CD4-positive, CD25-positive, alpha-beta regulatory T cell (primary cell): Measurements from ENCODE around the gene POLL. TPM values are rescaled to one million over a fixed set of nuclear protein-coding genes. Genes with fewer than 3 reads are reported as not detected.
"Not testable (repeated sequence)": the region's sequence is repeated elsewhere in the genome, so short reads cannot be mapped to it uniquely, and the experiment has no call there.

Source experiments
- ATAC-seq, 2 donors: fragments of 150-1000 bp; cut with Tn5 transposase; one replicate each; pipeline ENCODE4 v1.10.0; 2021; ENCODE audit warnings: low read depth in 2 of 2, moderate number of reproducible peaks in 2 of 2, moderate library complexity in 1 of 2
- DNase-seq, 3 donors: peaks; one replicate each; pipeline versions ENCODE4 v3.0.0 to v3.0.0-alpha.2; 2012 to 2022; ENCODE audit warnings: mixed read lengths in 1 of 3
- H3K27ac ChIP-seq: one replicate; pipeline ENCODE4 v1.7.0; 2013; ENCODE audit warnings: mild to moderate bottlenecking, low read length; ENCODE audit not compliant: insufficient read depth, poor library complexity, severe bottlenecking
- H3K27me3 ChIP-seq: one replicate; pipeline ENCODE4 v1.7.0; 2013; ENCODE audit warnings: low read length; ENCODE audit not compliant: control insufficient read depth, insufficient read depth
- H3K36me3 ChIP-seq: one replicate; pipeline ENCODE4 v1.7.0; 2013; ENCODE audit warnings: mild to moderate bottlenecking, low read length, moderate library complexity; ENCODE audit not compliant: control insufficient read depth, insufficient read depth
- H3K4me1 ChIP-seq: 2 replicates; pipeline ENCODE4 v1.7.0; 2013; ENCODE audit warnings: mild to moderate bottlenecking, low read length; ENCODE audit not compliant: insufficient read depth, control insufficient read depth, poor library complexity, severe bottlenecking
- H3K4me3 ChIP-seq: one replicate; pipeline ENCODE4 v1.7.0; 2013; ENCODE audit warnings: low read depth, mild to moderate bottlenecking, low read length, moderate library complexity
- H3K9me3 ChIP-seq, 2 experiments: 1 replicate in 1 of 2; 2 replicates in 1 of 2; pipeline ENCODE4 v1.7.0; 2013; ENCODE audit warnings: low read length in 2 of 2, mild to moderate bottlenecking in 1 of 2, moderate library complexity in 1 of 2; ENCODE audit not compliant: control insufficient read depth in 2 of 2
- H3K27ac Mint-ChIP-seq, 3 donors: one replicate each; pipeline ENCODE4 v1.8.0; 2020 to 2022; ENCODE audit warnings: mild to moderate bottlenecking in 3 of 3, mixed read lengths in 3 of 3, moderate library complexity in 2 of 3
- H3K27me3 Mint-ChIP-seq: one replicate; pipeline ENCODE4 v1.8.0; 2022; ENCODE audit warnings: mild to moderate bottlenecking, mixed read lengths
- H3K36me3 Mint-ChIP-seq: one replicate; pipeline ENCODE4 v1.8.0; 2020; ENCODE audit warnings: mixed read lengths
- H3K4me1 Mint-ChIP-seq, 4 donors: one replicate each; pipeline ENCODE4 v1.8.0; 2020 to 2022; ENCODE audit warnings: mixed read lengths in 4 of 4, mild to moderate bottlenecking in 1 of 4
- H3K4me3 Mint-ChIP-seq, 4 donors: one replicate each; pipeline ENCODE4 v1.8.0; 2020 to 2022; ENCODE audit warnings: mild to moderate bottlenecking in 4 of 4, mixed read lengths in 4 of 4, moderate library complexity in 3 of 4
- H3K9me3 Mint-ChIP-seq, 7 donors: one replicate each; pipeline ENCODE4 v1.8.0; 2020 to 2022; ENCODE audit warnings: mixed read lengths in 7 of 7, mild to moderate bottlenecking in 3 of 7, moderate library complexity in 2 of 7
- polyA plus RNA-seq, 4 donors: library from polyadenylated mRNA; unstranded; fragments of 300-500 nt; fragmentation: Illumina TruSeq; gene quantifications; one replicate each; pipeline ENCODE4 v1.2.3, GENCODE V29; 2021
- total RNA-seq: library from RNA; stranded (reverse); gene quantifications from one replicate; pipeline ENCODE4 v1.2.3, GENCODE V29; 2022

Gene POLL
- total and polyA plus RNA-seq, 5 donors from 2014 or later, result 12.6 to 21.7 (median 15.6) TPM

- ATAC-seq (peak; percentile 69 to 73), DNase-seq (peak; percentile 13 to 77 (median 46))
- Mint-ChIP-seq H3K27ac (peak overlapping the region in 1 of 3 donors; percentile 35), H3K9me3 (no peaks in the 10 kb centered on the region), H3K36me3 (peaks cover 8% of the 10 kb centered on the region), H3K4me1 (no peaks in the 10 kb centered on the region), H3K27me3 (no peaks in the 10 kb centered on the region), H3K4me3 (no peak overlapping the region)
- no peak overlapping the region for H3K4me3 ChIP-seq
- peaks cover 19% of the 10 kb centered on the region for H3K36me3 ChIP-seq
- H3K27ac ChIP-seq, result no peak overlapping the region
- no peaks in the 10 kb centered on the region for H3K4me1 ChIP-seq
- H3K9me3 ChIP-seq, result no peaks in the 10 kb centered on the region
- no peaks in the 10 kb centered on the region for H3K27me3 ChIP-seq
Measured at GRCh38 chr10:101602761-101603398, 14.8 kb upstream of the POLL start.

- no peaks in the 10 kb centered on the region for H3K4me1 ChIP-seq
Measured at GRCh38 chr10:101601541-101601940, 13.5 kb upstream of the POLL start.

GRCh38 chr10:101597091-101597900 lies 9.2 kb upstream of the POLL start:
- H3K36me3 ChIP-seq, result no peaks in the 10 kb centered on the region
- H3K4me1 ChIP-seq, result no peaks in the 10 kb centered on the region
- no peak overlapping the region for H3K27ac ChIP-seq
- Mint-ChIP-seq H3K9me3 (peaks cover 0 to 2% (median 0%) of the 10 kb centered on the region in 7 donors), H3K27me3 (no peaks in the 10 kb centered on the region), H3K4me1 (no peaks in the 10 kb centered on the region), H3K27ac (no peak overlapping the region), H3K36me3 (no peaks in the 10 kb centered on the region), H3K4me3 (no peak overlapping the region)
- DNase-seq (no peak), ATAC-seq (no peak)
- no peaks in the 10 kb centered on the region for H3K9me3 ChIP-seq
- H3K27me3 ChIP-seq, result no peaks in the 10 kb centered on the region
- H3K4me3 ChIP-seq, result no peak overlapping the region

More at GRCh38 chr10:101601541-101601940, 13.5 kb upstream of the POLL start:
- ATAC-seq (no peak), DNase-seq (no peak)
- no peak overlapping the region for H3K27ac ChIP-seq
- no peaks in the 10 kb centered on the region for H3K9me3 ChIP-seq
- H3K27me3 ChIP-seq, result no peaks in the 10 kb centered on the region
- H3K36me3 ChIP-seq, result peaks cover 9% of the 10 kb centered on the region
- no peak overlapping the region for H3K4me3 ChIP-seq
- Mint-ChIP-seq H3K4me1 (no peaks in the 10 kb centered on the region), H3K9me3 (no peaks in the 10 kb centered on the region), H3K27me3 (no peaks in the 10 kb centered on the region), H3K4me3 (no peak overlapping the region), H3K27ac (peak overlapping the region in 1 of 3 donors; percentile 13), H3K36me3 (peaks cover 2% of the 10 kb centered on the region)

- Histone ChIP-seq H3K27ac (no peak overlapping the region), H3K9me3 (no peaks in the 10 kb centered on the region), H3K27me3 (no peaks in the 10 kb centered on the region), H3K36me3 (no peaks in the 10 kb centered on the region), H3K4me3 (no peak overlapping the region), H3K4me1 (no peaks in the 10 kb centered on the region)
- Mint-ChIP-seq H3K27me3 (no peaks in the 10 kb centered on the region), H3K4me3 (no peak overlapping the region), H3K9me3 (peaks cover 0 to 2% (median 0%) of the 10 kb centered on the region in 7 donors), H3K36me3 (no peaks in the 10 kb centered on the region), H3K27ac (no peak overlapping the region), H3K4me1 (no peaks in the 10 kb centered on the region)
- ATAC-seq (no peak), DNase-seq (no peak)
Measured at GRCh38 chr10:101595591-101596433, 7.8 kb upstream of the POLL start.

GRCh38 chr10:101593331-101593730 lies 5.3 kb upstream of the POLL start:
- not testable (repeated sequence) for H3K9me3 ChIP-seq, ATAC-seq, H3K27me3 ChIP-seq, H3K9me3 Mint-ChIP-seq, H3K4me1 ChIP-seq, H3K27ac Mint-ChIP-seq, H3K27ac ChIP-seq, H3K36me3 ChIP-seq, H3K4me3 ChIP-seq, H3K4me3 Mint-ChIP-seq, DNase-seq, H3K27me3 Mint-ChIP-seq, H3K4me1 Mint-ChIP-seq, H3K36me3 Mint-ChIP-seq

- peak overlapping the region; percentile 94 to 97 (median 95) for H3K4me3 Mint-ChIP-seq
- no peaks in the 10 kb centered on the region for H3K27me3 ChIP-seq
- no peaks in the 10 kb centered on the region for H3K9me3 Mint-ChIP-seq
- ATAC-seq (no peak), DNase-seq (no peak)
- H3K4me3 ChIP-seq, result peak overlapping the region; percentile 86
- peaks cover 10% of the 10 kb centered on the region for H3K36me3 Mint-ChIP-seq
- H3K27ac ChIP-seq, result no peak overlapping the region
- H3K27ac Mint-ChIP-seq, result no peak overlapping the region
- H3K4me1 Mint-ChIP-seq, result peaks cover 0 to 42% (median 28%) of the 10 kb centered on the region in 4 donors
- H3K36me3 ChIP-seq, result peaks cover 1% of the 10 kb centered on the region
- H3K27me3 Mint-ChIP-seq, result peaks cover 6% of the 10 kb centered on the region
- H3K4me1 ChIP-seq, result peaks cover 21% of the 10 kb centered on the region
- no peaks in the 10 kb centered on the region for H3K9me3 ChIP-seq
Measured at GRCh38 chr10:101588879-101589278, 822 bp upstream of the POLL start.

GRCh38 chr10:101585841-101586240 lies 2.2 kb downstream of the POLL start:
- no peak overlapping the region for H3K27ac Mint-ChIP-seq
- ATAC-seq (no peak), DNase-seq (no peak)
- H3K27me3 Mint-ChIP-seq, result peaks cover 6% of the 10 kb centered on the region
- H3K9me3 ChIP-seq, result no peaks in the 10 kb centered on the region
- H3K36me3 ChIP-seq, result peaks cover 20% of the 10 kb centered on the region
- H3K4me1 ChIP-seq, result peaks cover 21% of the 10 kb centered on the region
- H3K4me1 Mint-ChIP-seq, result peaks cover 0 to 46% (median 28%) of the 10 kb centered on the region in 4 donors
- H3K9me3 Mint-ChIP-seq, result no peaks in the 10 kb centered on the region
- peak overlapping the region in 2 of 4 donors; percentile 34 to 97 for H3K4me3 Mint-ChIP-seq
- peaks cover 21% of the 10 kb centered on the region for H3K36me3 Mint-ChIP-seq
- no peaks in the 10 kb centered on the region for H3K27me3 ChIP-seq
- no peak overlapping the region for H3K27ac ChIP-seq
- no peak overlapping the region for H3K4me3 ChIP-seq
